ENCODE data around the gene CFI. TPM values are rescaled to one million over a fixed set of nuclear protein-coding genes. Genes with fewer than 3 reads are reported as not detected.

Gene CFI
- total and polyA plus RNA-seq, 9 of the 15 experiments (the other 6 are each of a cell fraction or from before 2014, with no cell fraction given) = 0.30 to 8.4 (median 0.95) TPM

GRCh38 chr4:109816894-109817293 lies 15.1 kb upstream of the CFI start:
- Histone ChIP-seq H3K9me1 (ENCODE audit: control insufficient read depth, insufficient read depth, low read length) (no peaks in the 10 kb centered on the region), H4K20me1 (replicated peaks; ENCODE audit: control insufficient read depth, insufficient read depth, low read length) (no peaks in the 10 kb centered on the region), H2AFZ (ENCODE audit: low read depth, low read length) (no peak overlapping the region), H3K4me1 (replicated peaks in 1 of 2; ENCODE audit: control insufficient read depth in 2 of 2, insufficient read depth in 2 of 2, low read length in 2 of 2) (peaks cover 5 to 8% of the 10 kb centered on the region in 2 experiments; a peak in 4 of 5 replicates), H3K27ac (ENCODE audit: extremely low read depth, low read depth, low read length) (peak overlapping the region; percentile 82; the same call in 2 of the 3 replicates), H3K79me2 (ENCODE audit: control insufficient read depth, insufficient read depth, low read length) (peaks cover 62% of the 10 kb centered on the region), H3K9ac (ENCODE audit: insufficient read depth in 1 of 2, low read depth in 2 of 2, low read length in 2 of 2) (peak overlapping the region in 1 of 2 experiments; percentile 89; a peak in 3 of 4 replicates), H3K4me2 (ENCODE audit: insufficient read depth, low read length) (peak overlapping the region; percentile 95), H3K27me3 (ENCODE audit: control insufficient read depth in 2 of 2, insufficient read depth in 2 of 2, low read length in 2 of 2) (no peaks in the 10 kb centered on the region), H3K36me3 (ENCODE audit: control insufficient read depth, insufficient read depth, low read length) (peaks cover 57% of the 10 kb centered on the region), H3K9me3 (replicated peaks; ENCODE audit: control insufficient read depth, insufficient read depth, low read depth, low read length) (no peaks in the 10 kb centered on the region), H3K4me3 (peak overlapping the region; percentile 85)
- ChIA-PET CTCF (ENCODE audit: low intra/inter-chr PET ratio) (no interaction called here), POLR2A (interaction anchor here (0.8 kb wide), 1 partner anchor 172 kb away, joined by 3 read pairs; no protein-coding TSS in a partner anchor)
- in situ Hi-C loops (cut with MboI) (no loop called here), intact Hi-C loops (cut with micrococcal nuclease) (loop anchor here (10.0 kb wide), 2 partner anchors 252 to 378 kb away; partner anchors contain the start of genes ELOVL6 and MCUB)
- DNase-seq (ENCODE audit: extremely low read depth in 1 of 4, low spot score in 3 of 4) (no peak), ATAC-seq (no peak), FAIRE-seq (no peak)
- no TSS peak for BruUV-seq (replicated peaks)
- no peak for TF ChIP-seq POLR2H (tag; IDR thresholded peaks at IDR 0.05; ENCODE audit: low read depth)
- TF ChIP-seq NELFE (IDR thresholded peaks at IDR 0.05; ENCODE audit: insufficient read depth, insufficient read length) = no peak
- no peak for TF ChIP-seq KAT8 (IDR thresholded peaks at IDR 0.05; ENCODE audit: low read depth)
- no peak for TF ChIP-seq SREBF2 (CRISPR knock-in tag; IDR thresholded peaks at IDR 0.05)
- TF ChIP-seq, protein P1, sequence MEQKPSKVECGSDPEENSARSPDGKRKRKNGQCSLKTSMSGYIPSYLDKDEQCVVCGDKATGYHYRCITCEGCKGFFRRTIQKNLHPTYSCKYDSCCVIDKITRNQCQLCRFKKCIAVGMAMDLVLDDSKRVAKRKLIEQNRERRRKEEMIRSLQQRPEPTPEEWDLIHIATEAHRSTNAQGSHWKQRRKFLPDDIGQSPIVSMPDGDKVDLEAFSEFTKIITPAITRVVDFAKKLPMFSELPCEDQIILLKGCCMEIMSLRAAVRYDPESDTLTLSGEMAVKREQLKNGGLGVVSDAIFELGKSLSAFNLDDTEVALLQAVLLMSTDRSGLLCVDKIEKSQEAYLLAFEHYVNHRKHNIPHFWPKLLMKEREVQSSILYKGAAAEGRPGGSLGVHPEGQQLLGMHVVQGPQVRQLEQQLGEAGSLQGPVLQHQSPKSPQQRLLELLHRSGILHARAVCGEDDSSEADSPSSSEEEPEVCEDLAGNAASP (IDR thresholded peaks at IDR 0.05) = no peak
- TF ChIP-seq, protein P2, sequence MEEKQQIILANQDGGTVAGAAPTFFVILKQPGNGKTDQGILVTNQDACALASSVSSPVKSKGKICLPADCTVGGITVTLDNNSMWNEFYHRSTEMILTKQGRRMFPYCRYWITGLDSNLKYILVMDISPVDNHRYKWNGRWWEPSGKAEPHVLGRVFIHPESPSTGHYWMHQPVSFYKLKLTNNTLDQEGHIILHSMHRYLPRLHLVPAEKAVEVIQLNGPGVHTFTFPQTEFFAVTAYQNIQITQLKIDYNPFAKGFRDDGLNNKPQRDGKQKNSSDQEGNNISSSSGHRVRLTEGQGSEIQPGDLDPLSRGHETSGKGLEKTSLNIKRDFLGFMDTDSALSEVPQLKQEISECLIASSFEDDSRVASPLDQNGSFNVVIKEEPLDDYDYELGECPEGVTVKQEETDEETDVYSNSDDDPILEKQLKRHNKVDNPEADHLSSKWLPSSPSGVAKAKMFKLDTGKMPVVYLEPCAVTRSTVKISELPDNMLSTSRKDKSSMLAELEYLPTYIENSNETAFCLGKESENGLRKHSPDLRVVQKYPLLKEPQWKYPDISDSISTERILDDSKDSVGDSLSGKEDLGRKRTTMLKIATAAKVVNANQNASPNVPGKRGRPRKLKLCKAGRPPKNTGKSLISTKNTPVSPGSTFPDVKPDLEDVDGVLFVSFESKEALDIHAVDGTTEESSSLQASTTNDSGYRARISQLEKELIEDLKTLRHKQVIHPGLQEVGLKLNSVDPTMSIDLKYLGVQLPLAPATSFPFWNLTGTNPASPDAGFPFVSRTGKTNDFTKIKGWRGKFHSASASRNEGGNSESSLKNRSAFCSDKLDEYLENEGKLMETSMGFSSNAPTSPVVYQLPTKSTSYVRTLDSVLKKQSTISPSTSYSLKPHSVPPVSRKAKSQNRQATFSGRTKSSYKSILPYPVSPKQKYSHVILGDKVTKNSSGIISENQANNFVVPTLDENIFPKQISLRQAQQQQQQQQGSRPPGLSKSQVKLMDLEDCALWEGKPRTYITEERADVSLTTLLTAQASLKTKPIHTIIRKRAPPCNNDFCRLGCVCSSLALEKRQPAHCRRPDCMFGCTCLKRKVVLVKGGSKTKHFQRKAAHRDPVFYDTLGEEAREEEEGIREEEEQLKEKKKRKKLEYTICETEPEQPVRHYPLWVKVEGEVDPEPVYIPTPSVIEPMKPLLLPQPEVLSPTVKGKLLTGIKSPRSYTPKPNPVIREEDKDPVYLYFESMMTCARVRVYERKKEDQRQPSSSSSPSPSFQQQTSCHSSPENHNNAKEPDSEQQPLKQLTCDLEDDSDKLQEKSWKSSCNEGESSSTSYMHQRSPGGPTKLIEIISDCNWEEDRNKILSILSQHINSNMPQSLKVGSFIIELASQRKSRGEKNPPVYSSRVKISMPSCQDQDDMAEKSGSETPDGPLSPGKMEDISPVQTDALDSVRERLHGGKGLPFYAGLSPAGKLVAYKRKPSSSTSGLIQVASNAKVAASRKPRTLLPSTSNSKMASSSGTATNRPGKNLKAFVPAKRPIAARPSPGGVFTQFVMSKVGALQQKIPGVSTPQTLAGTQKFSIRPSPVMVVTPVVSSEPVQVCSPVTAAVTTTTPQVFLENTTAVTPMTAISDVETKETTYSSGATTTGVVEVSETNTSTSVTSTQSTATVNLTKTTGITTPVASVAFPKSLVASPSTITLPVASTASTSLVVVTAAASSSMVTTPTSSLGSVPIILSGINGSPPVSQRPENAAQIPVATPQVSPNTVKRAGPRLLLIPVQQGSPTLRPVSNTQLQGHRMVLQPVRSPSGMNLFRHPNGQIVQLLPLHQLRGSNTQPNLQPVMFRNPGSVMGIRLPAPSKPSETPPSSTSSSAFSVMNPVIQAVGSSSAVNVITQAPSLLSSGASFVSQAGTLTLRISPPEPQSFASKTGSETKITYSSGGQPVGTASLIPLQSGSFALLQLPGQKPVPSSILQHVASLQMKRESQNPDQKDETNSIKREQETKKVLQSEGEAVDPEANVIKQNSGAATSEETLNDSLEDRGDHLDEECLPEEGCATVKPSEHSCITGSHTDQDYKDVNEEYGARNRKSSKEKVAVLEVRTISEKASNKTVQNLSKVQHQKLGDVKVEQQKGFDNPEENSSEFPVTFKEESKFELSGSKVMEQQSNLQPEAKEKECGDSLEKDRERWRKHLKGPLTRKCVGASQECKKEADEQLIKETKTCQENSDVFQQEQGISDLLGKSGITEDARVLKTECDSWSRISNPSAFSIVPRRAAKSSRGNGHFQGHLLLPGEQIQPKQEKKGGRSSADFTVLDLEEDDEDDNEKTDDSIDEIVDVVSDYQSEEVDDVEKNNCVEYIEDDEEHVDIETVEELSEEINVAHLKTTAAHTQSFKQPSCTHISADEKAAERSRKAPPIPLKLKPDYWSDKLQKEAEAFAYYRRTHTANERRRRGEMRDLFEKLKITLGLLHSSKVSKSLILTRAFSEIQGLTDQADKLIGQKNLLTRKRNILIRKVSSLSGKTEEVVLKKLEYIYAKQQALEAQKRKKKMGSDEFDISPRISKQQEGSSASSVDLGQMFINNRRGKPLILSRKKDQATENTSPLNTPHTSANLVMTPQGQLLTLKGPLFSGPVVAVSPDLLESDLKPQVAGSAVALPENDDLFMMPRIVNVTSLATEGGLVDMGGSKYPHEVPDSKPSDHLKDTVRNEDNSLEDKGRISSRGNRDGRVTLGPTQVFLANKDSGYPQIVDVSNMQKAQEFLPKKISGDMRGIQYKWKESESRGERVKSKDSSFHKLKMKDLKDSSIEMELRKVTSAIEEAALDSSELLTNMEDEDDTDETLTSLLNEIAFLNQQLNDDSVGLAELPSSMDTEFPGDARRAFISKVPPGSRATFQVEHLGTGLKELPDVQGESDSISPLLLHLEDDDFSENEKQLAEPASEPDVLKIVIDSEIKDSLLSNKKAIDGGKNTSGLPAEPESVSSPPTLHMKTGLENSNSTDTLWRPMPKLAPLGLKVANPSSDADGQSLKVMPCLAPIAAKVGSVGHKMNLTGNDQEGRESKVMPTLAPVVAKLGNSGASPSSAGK (IDR thresholded peaks at IDR 0.05) = no peak
- no peak for TF ChIP-seq POLR2A (conservative IDR thresholded peaks at IDR 0.05)
- no peak for TF ChIP-seq CREB1 (IDR thresholded peaks at IDR 0.05)
- no peak for TF ChIP-seq CREB1 (CRISPR knock-in tag; IDR thresholded peaks at IDR 0.05)
- no peak for TF ChIP-seq ZNF668 (CRISPR knock-in tag; IDR thresholded peaks at IDR 0.05)
- no peak for TF ChIP-seq NFIC (IDR thresholded peaks at IDR 0.05)
- no peak for TF ChIP-seq TCF7L2 (IDR thresholded peaks at IDR 0.05; ENCODE audit: low read depth, low read length)
- WGBS (ENCODE audit: insufficient coverage, low coverage, missing lambda C conversion rate) = 5% methylated on average over 1 of the region's 1 CpG

Data from K562 (cell line).